Stomach (tissue), 9 donors: ENCODE results near the gene FERMT3. TPM values are rescaled to one million over a fixed set of nuclear protein-coding genes. Genes with fewer than 3 reads are reported as not detected.

Experiments
- DNase-seq, 2 donors: peaks; one replicate each; pipeline versions ENCODE4 v3.0.0 to v3.0.0-alpha.2; 2013 to 2019
- H3K27ac ChIP-seq, 5 donors: fragments of 200-600 bp in 4 of 5; sonication (generic) in 4 of 5; one replicate each; pipeline ENCODE4 v1.5.1; 2013 to 2019; ENCODE audit warnings: mild to moderate bottlenecking in 1 of 5, moderate library complexity in 1 of 5
- H3K27me3 ChIP-seq, 3 donors: fragments of 200-600 bp; sonication (generic); one replicate each; pipeline ENCODE4 v1.5.1; 2017 to 2019; ENCODE audit warnings: mixed run types in 1 of 3
- H3K36me3 ChIP-seq, 4 donors: fragments of 200-600 bp; sonication (generic); 1 replicate in 3 of 4; 2 replicates in 1 of 4; pipeline ENCODE4 v1.5.1; 2016 to 2019
- H3K4me1 ChIP-seq, 4 donors: fragments of 200-600 bp; sonication (generic); one replicate each; pipeline ENCODE4 v1.5.1; 2016 to 2019
- H3K4me3 ChIP-seq, 4 donors: fragments of 200-600 bp; sonication (generic) in 3 of 4; one replicate each; pipeline ENCODE4 v1.5.1; 2016 to 2019; ENCODE audit warnings: mild to moderate bottlenecking in 1 of 4
- H3K9me3 ChIP-seq, 4 donors: fragments of 200-600 bp; sonication (generic); one replicate each; pipeline ENCODE4 v1.5.1; 2016 to 2019
- CTCF ChIP-seq, 7 experiments: fragments of 450-650 bp in 4 of 7; fragments of 200-600 bp in 3 of 7; sonication (generic) in 3 of 7; IDR thresholded peaks; one replicate each; pipeline ENCODE4 v1.5.1; 2016 to 2019; ENCODE audit warnings: antibody characterized with exemption in 7 of 7, control low read depth in 2 of 7, mild to moderate bottlenecking in 1 of 7
- EP300 ChIP-seq: sonication (generic); formaldehyde crosslinking; IDR thresholded peaks from one replicate; pipeline ENCODE4 v1.6.1; 2017; ENCODE audit warnings: antibody characterized with exemption
- POLR2A ChIP-seq, 4 donors: fragments of 450-650 bp; IDR thresholded peaks; one replicate each; pipeline ENCODE4 v1.6.1; 2016; ENCODE audit warnings: antibody characterized with exemption in 4 of 4, control low read depth in 2 of 4, mild to moderate bottlenecking in 1 of 4, moderate library complexity in 1 of 4
- POLR2AphosphoS5 ChIP-seq, 3 donors: sonication (generic); formaldehyde crosslinking; IDR thresholded peaks; one replicate each; pipeline ENCODE4 v1.6.1; 2016; ENCODE audit warnings: antibody characterized with exemption in 3 of 3
- WGBS, 5 donors: extraction: QIAGEN DNeasy Blood & Tissue Kit in 3 of 5; methylation state at CpG; one replicate each; pipeline versions ENCODE4 v1.1.5 to v1.1.7; 2013 to 2018; 5-methylcytosine and 5-hydroxymethylcytosine counted together
- intact Hi-C: fragments of 100-400 bp; cut with DNase I; formaldehyde crosslinking; loops from one replicate; pipeline ENCODE4 v1.15.1; 2023; ENCODE audit warnings: low total_unique reads
- polyA plus RNA-seq, 3 donors: library from polyadenylated mRNA; stranded (reverse); fragments of 200-250 nt; gene quantifications; one replicate each; pipeline ENCODE4 v1.2.3, GENCODE V29; 2013
- total RNA-seq, 5 donors: library from RNA; depleted of rRNA; stranded (reverse); fragments of >200 nt; gene quantifications; one replicate each; pipeline versions ENCODE4 v1.1.0 to v1.2.3, GENCODE V29; 2014 to 2016
- donor health status: healthy with polysubstance abuse.
- donor health status: Bipolar disorder and iron deficiency.
- donor health status: healthy.

FERMT3 gene
- total and polyA plus RNA-seq, 8 donors, result 11.9 to 31.9 (median 18.7) TPM

- no peaks in the 10 kb centered on the region for H3K27me3 ChIP-seq
- peaks cover 14 to 16% (median 15%) of the 10 kb centered on the region in 4 donors for H3K36me3 ChIP-seq
- TF ChIP-seq CTCF (IDR thresholded peaks at IDR 0.05) (no peak), POLR2AphosphoS5 (IDR thresholded peaks at IDR 0.05) (no peak), EP300 (no peak), POLR2A (IDR thresholded peaks at IDR 0.05) (no peak)
- intact Hi-C loops, result no loop called here
- 29 to 39% (median 35%) methylated on average over 29 to 31 of the region's 31 CpGs for WGBS, 5 donors
- DNase-seq, result no peak
- peak overlapping the region; percentile 69 to 85 (median 74) for H3K4me3 ChIP-seq
- no peaks in the 10 kb centered on the region for H3K9me3 ChIP-seq
- H3K27ac ChIP-seq, result peak overlapping the region; percentile 76 to 93 (median 86)
- H3K4me1 ChIP-seq, result peaks cover 37 to 71% (median 65%) of the 10 kb centered on the region in 4 donors
These were observed 41.4 kb downstream of the FERMT3 start for GRCh38 chr11:64247729-64248531.

GRCh38 chr11:64248578-64248977, 42.1 kb downstream of the FERMT3 start:
- Histone ChIP-seq H3K4me3 (no peak overlapping the region), H3K9me3 (no peaks in the 10 kb centered on the region), H3K4me1 (peaks cover 36 to 71% (median 66%) of the 10 kb centered on the region in 4 donors), H3K27ac (no peak overlapping the region), H3K27me3 (no peaks in the 10 kb centered on the region), H3K36me3 (peaks cover 7 to 10% (median 8%) of the 10 kb centered on the region in 4 donors)
- DNase-seq, result no peak
- no peak for TF ChIP-seq EP300
- TF ChIP-seq POLR2A (IDR thresholded peaks at IDR 0.05), result no peak
- no peak for TF ChIP-seq POLR2AphosphoS5 (IDR thresholded peaks at IDR 0.05)
- TF ChIP-seq CTCF (IDR thresholded peaks at IDR 0.05), result no peak
- WGBS, 5 donors, result 69 to 85% (median 80%) methylated on average over 6 to 7 of the region's 7 CpGs
- intact Hi-C loops, result no loop called here

GRCh38 chr11:64249038-64249437, 42.5 kb downstream of the FERMT3 start:
- H3K36me3 ChIP-seq, result peaks cover 3 to 5% (median 4%) of the 10 kb centered on the region in 4 donors
- TF ChIP-seq POLR2AphosphoS5 (IDR thresholded peaks at IDR 0.05), result no peak
- TF ChIP-seq CTCF (IDR thresholded peaks at IDR 0.05), result no peak
- no peak for TF ChIP-seq POLR2A (IDR thresholded peaks at IDR 0.05)
- no peak for TF ChIP-seq EP300
- intact Hi-C loops, result no loop called here
- H3K4me3 ChIP-seq, result no peak overlapping the region
- DNase-seq, result no peak
- H3K4me1 ChIP-seq, result peaks cover 36 to 70% (median 66%) of the 10 kb centered on the region in 4 donors
- 89 to 95% (median 95%) methylated on average over 3 to 4 of the region's 4 CpGs for WGBS, 5 donors
- no peak overlapping the region for H3K27ac ChIP-seq
- no peaks in the 10 kb centered on the region for H3K27me3 ChIP-seq
- H3K9me3 ChIP-seq, result no peaks in the 10 kb centered on the region

GRCh38 chr11:64249563-64250414, 43.3 kb downstream of the FERMT3 start:
- no peak for DNase-seq
- 80 to 87% (median 85%) methylated on average over 7 to 8 of the region's 8 CpGs for WGBS, 5 donors
- Histone ChIP-seq H3K4me1 (peaks cover 36 to 67% (median 61%) of the 10 kb centered on the region in 4 donors), H3K27me3 (no peaks in the 10 kb centered on the region), H3K36me3 (peaks cover 5 to 7% (median 6%) of the 10 kb centered on the region in 4 donors), H3K9me3 (no peaks in the 10 kb centered on the region), H3K4me3 (no peak overlapping the region), H3K27ac (no peak overlapping the region)
- no peak for TF ChIP-seq CTCF (IDR thresholded peaks at IDR 0.05)
- TF ChIP-seq POLR2AphosphoS5 (IDR thresholded peaks at IDR 0.05), result no peak
- no peak for TF ChIP-seq EP300
- TF ChIP-seq POLR2A (IDR thresholded peaks at IDR 0.05), result no peak
- intact Hi-C loops, result no loop called here
